HCT116 (cell line): ENCODE data around the gene GLYR1. TPM values are rescaled to one million over a fixed set of nuclear protein-coding genes. Genes with fewer than 3 reads are reported as not detected.

ENCODE experiments used
- ATAC-seq: fragments of 200-7000 bp; cut with Tn5 transposase; 2 replicates; pipeline ENCODE4 v1.9.1; 2020; ENCODE audit warnings: mild to moderate bottlenecking, moderate library complexity
- BruUV-seq: library from RNA; stranded (reverse); fragments of 400-500 nt; replicated peaks from 2 replicates; lab custom pipeline; 2021; lab: Mats Ljungman, UMichigan
- CTCF ChIA-PET: fragments of 300-600 bp; sonication (Branson Sonifier 250); formaldehyde crosslinking; loops from one replicate; lab custom pipeline; 2021; ENCODE audit warnings: antibody characterized with exemption; lab: Charles Lee
- POLR2A ChIA-PET: fragments of 300-600, 350-600 bp; sonication (Branson Sonifier 250); formaldehyde crosslinking; loops from one replicate; lab custom pipeline; 2021; ENCODE audit warnings: antibody characterized with exemption; lab: Charles Lee
- RAD21 ChIA-PET, 2 experiments: fragments of 300-600 bp; sonication (Branson Sonifier 250); formaldehyde crosslinking; loops; one replicate each; lab custom pipeline; 2023; ENCODE audit warnings: low total read pairs in 2 of 2; ENCODE audit not compliant: uncharacterized antibody in 2 of 2, unreplicated experiment in 2 of 2, low non-redundant PET in 1 of 2; lab: Charles Lee
- DNase-seq: peaks from one replicate; pipeline ENCODE4 v3.0.0-alpha.2; 2010; ENCODE audit warnings: low read depth, low spot score
- H2AFZ ChIP-seq: fragments of 200-600 bp; shearing (Covaris generic), sonication (generic); 2 replicates; pipeline ENCODE4 v1.6.1; 2017; ENCODE audit warnings: low read depth, mixed run types, mixed read lengths, antibody characterized with exemption, low read length; ENCODE audit not compliant: poor library complexity, severe bottlenecking
- H3K27ac ChIP-seq: 2 replicates; pipeline ENCODE4 v1.5.1; 2012; ENCODE audit warnings: low read depth, low read length
- H3K27me3 ChIP-seq: fragments of 200-600 bp; sonication (generic); 2 replicates; pipeline ENCODE4 v1.6.1; 2016; ENCODE audit warnings: mixed run types, low read length, mixed read lengths; ENCODE audit not compliant: insufficient read depth
- H3K36me3 ChIP-seq, 2 experiments: fragments of 200-500 bp in 1 of 2; fragments of 200-600 bp in 1 of 2; sonication (Bioruptor generic) in 1 of 2; sonication (generic) in 1 of 2; 2 replicates each; pipeline versions ENCODE4 v1.5.1 to v1.6.1; 2014 to 2016; ENCODE audit warnings: low read length in 2 of 2, inconsistent platforms in 1 of 2, mixed read lengths in 1 of 2, mixed run types in 1 of 2; ENCODE audit not compliant: insufficient read depth in 2 of 2, control insufficient read depth in 1 of 2
- H3K4me1 ChIP-seq, 2 experiments: fragments of 200-600 bp in 1 of 2; sonication (generic) in 1 of 2; 2 replicates each; pipeline versions ENCODE4 v1.5.1 to v1.6.1; 2012 to 2017; ENCODE audit warnings: low read length in 2 of 2, inconsistent platforms in 1 of 2, mild to moderate bottlenecking in 1 of 2, mixed read lengths in 1 of 2, mixed run types in 1 of 2, moderate library complexity in 1 of 2; ENCODE audit not compliant: insufficient read depth in 2 of 2, control insufficient read depth in 1 of 2
- H3K4me2 ChIP-seq: fragments of 200-600 bp; sonication (generic); 2 replicates; pipeline ENCODE4 v1.6.1; 2017; ENCODE audit warnings: mixed run types, low read length, mixed read lengths
- H3K4me3 ChIP-seq, 2 experiments: fragments of 200-600 bp in 1 of 2; sonication (generic) in 1 of 2; replicated peaks in 1 of 2; 2 replicates each; pipeline ENCODE4 v1.5.1; 2011 to 2016; ENCODE audit warnings: low read length in 2 of 2, control low read depth in 1 of 2, low read depth in 1 of 2, mild to moderate bottlenecking in 1 of 2, mixed read lengths in 1 of 2, mixed run types in 1 of 2
- H3K79me2 ChIP-seq: fragments of 200-600 bp; sonication (generic); 2 replicates; pipeline ENCODE4 v1.6.1; 2017; ENCODE audit warnings: mild to moderate bottlenecking, mixed run types, low read length, moderate library complexity, mixed read lengths; ENCODE audit not compliant: insufficient read depth
- H3K9ac ChIP-seq: fragments of 200-600 bp; sonication (generic); 2 replicates; pipeline ENCODE4 v1.6.1; 2016; ENCODE audit warnings: low read length, mixed read lengths
- H3K9me2 ChIP-seq: fragments of 200-600 bp; sonication (generic), shearing (Covaris generic); 2 replicates; pipeline ENCODE4 v1.6.1; 2017; ENCODE audit warnings: mixed run types, mild to moderate bottlenecking, moderate library complexity; ENCODE audit not compliant: insufficient read depth
- H3K9me3 ChIP-seq, 2 experiments: fragments of 200-500 bp in 1 of 2; fragments of 200-600 bp in 1 of 2; sonication (Bioruptor generic) in 1 of 2; sonication (generic) in 1 of 2; 2 replicates each; pipeline ENCODE4 v1.6.1; 2014 to 2017; ENCODE audit warnings: low read length in 2 of 2, mixed read lengths in 2 of 2, inconsistent platforms in 1 of 2, low read depth in 1 of 2, mild to moderate bottlenecking in 1 of 2, mixed run types in 1 of 2, moderate library complexity in 1 of 2; ENCODE audit not compliant: control insufficient read depth in 1 of 2, insufficient read depth in 1 of 2
- H4K20me1 ChIP-seq: fragments of 200-600 bp; sonication (generic), shearing (Covaris generic); 2 replicates; pipeline ENCODE4 v1.6.1; 2017; ENCODE audit warnings: mixed run types, mild to moderate bottlenecking, moderate library complexity; ENCODE audit not compliant: insufficient read depth
- CBX3 ChIP-seq: IDR thresholded peaks from 2 replicates; pipeline ENCODE4 v1.6.1; 2012; ENCODE audit warnings: low read depth
- CEBPB ChIP-seq: IDR thresholded peaks from 2 replicates; pipeline ENCODE4 v1.6.1; 2012; ENCODE audit warnings: low read depth
- EGR1 ChIP-seq: IDR thresholded peaks from 2 replicates; pipeline ENCODE4 v1.6.1; 2012; ENCODE audit warnings: low read depth
- EZH2 ChIP-seq: fragments of 200-600 bp; sonication (generic); IDR thresholded peaks from 2 replicates; pipeline ENCODE4 v1.6.1; 2017; ENCODE audit warnings: antibody characterized with exemption, mixed run types
- EZH2phosphoT487 ChIP-seq: fragments of 200-600 bp; IDR thresholded peaks from 2 replicates; pipeline ENCODE4 v1.6.1; 2018; ENCODE audit warnings: antibody characterized with exemption, borderline replicate concordance
- FOSL1 ChIP-seq: IDR thresholded peaks from 2 replicates; pipeline ENCODE4 v1.6.1; 2012; ENCODE audit warnings: low read depth
- JUND ChIP-seq: IDR thresholded peaks from 2 replicates; pipeline ENCODE4 v1.6.1; 2012
- RAD21 ChIP-seq: IDR thresholded peaks from 2 replicates; pipeline ENCODE4 v1.6.1; 2012; ENCODE audit warnings: low read depth, mild to moderate bottlenecking
- SIN3A ChIP-seq: IDR thresholded peaks from 2 replicates; pipeline ENCODE4 v1.6.1; 2012; ENCODE audit warnings: low read depth
- SP1 ChIP-seq: IDR thresholded peaks from 2 replicates; pipeline ENCODE4 v1.6.1; 2012; ENCODE audit warnings: low read depth
- TCF7L2 ChIP-seq: IDR thresholded peaks from 2 replicates; pipeline ENCODE4 v1.7.0; 2011; ENCODE audit warnings: borderline replicate concordance, inconsistent platforms; ENCODE audit not compliant: insufficient read depth, insufficient read length; ENCODE audit errors: extremely low read depth
- ZBTB33 ChIP-seq: IDR thresholded peaks from 2 replicates; pipeline ENCODE4 v1.6.1; 2011; ENCODE audit warnings: mild to moderate bottlenecking, low read length, moderate library complexity; ENCODE audit not compliant: insufficient replicate concordance; ENCODE audit errors: extremely low read depth
- ZFX ChIP-seq: fragments of 450-650 bp; IDR thresholded peaks from 2 replicates; pipeline ENCODE4 v1.6.1; 2017
- intact Hi-C: fragments of 100-400 bp; cut with micrococcal nuclease; formaldehyde crosslinking; loops from 2 replicates; pipeline ENCODE4 v1.10.0; 2022
- total RNA-seq: library from RNA; stranded (reverse); gene quantifications from one replicate; pipeline ENCODE4 v1.2.1, GENCODE V29; 2021; ENCODE audit not compliant: unreplicated experiment
- TF ChIP-seq, protein P1 (sequence below): IDR thresholded peaks from 2 replicates; pipeline ENCODE4 v1.6.1; 2012
- TF ChIP-seq, protein P2 (sequence below), 3 experiments: fragments of 200-600 bp in 1 of 3; sonication (generic) in 1 of 3; IDR thresholded peaks in 2 of 3; conservative IDR thresholded peaks in 1 of 3; 2 replicates each; pipeline ENCODE4 v1.5.1; 2012 to 2017; ENCODE audit warnings: low read depth in 2 of 3, low read length in 2 of 3, antibody characterized with exemption in 1 of 3, borderline replicate concordance in 1 of 3, control low read depth in 1 of 3, mild to moderate bottlenecking in 1 of 3, mixed read lengths in 1 of 3, mixed run types in 1 of 3, moderate library complexity in 1 of 3; ENCODE audit not compliant: insufficient read depth in 1 of 3

Gene GLYR1
- total RNA-seq, 1 experiment from 2014 or later, result 50.0 TPM

GRCh38 chr16:4877380-4877685 lies 30.2 kb upstream of the GLYR1 start:
- H4K20me1 ChIP-seq, result peaks cover 6% of the 10 kb centered on the region; the same call in 1 of the 2 replicates
- H3K9me2 ChIP-seq, result no peaks in the 10 kb centered on the region
- H3K4me3 ChIP-seq, result no peak overlapping the region
- H3K79me2 ChIP-seq, result no peaks in the 10 kb centered on the region
- H3K4me1 ChIP-seq, result peaks cover 16 to 18% of the 10 kb centered on the region in 2 experiments
- BruUV-seq, result no TSS peak
- no peak overlapping the region for H3K27ac ChIP-seq
- no peaks in the 10 kb centered on the region for H3K27me3 ChIP-seq
- ATAC-seq (no peak), DNase-seq (no peak)
- ChIA-PET POLR2A (no interaction called here), CTCF (no interaction called here), RAD21 (no interaction called here)
- H3K9ac ChIP-seq, result no peak overlapping the region
- intact Hi-C loops, result no loop called here
- no peak overlapping the region for H3K4me2 ChIP-seq
- peaks cover 48 to 66% of the 10 kb centered on the region in 2 experiments for H3K36me3 ChIP-seq
- TF ChIP-seq TCF7L2 (no peak), EGR1 (no peak), ZFX (no peak)
- TF ChIP-seq, protein P1, sequence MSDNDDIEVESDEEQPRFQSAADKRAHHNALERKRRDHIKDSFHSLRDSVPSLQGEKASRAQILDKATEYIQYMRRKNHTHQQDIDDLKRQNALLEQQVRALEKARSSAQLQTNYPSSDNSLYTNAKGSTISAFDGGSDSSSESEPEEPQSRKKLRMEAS, result no peak
- H3K9me3 ChIP-seq, result no peaks in the 10 kb centered on the region
- H2AFZ ChIP-seq, result no peak overlapping the region

GRCh38 chr16:4876646-4877379 lies 29.7 kb upstream of the GLYR1 start:
- H3K4me2 ChIP-seq, result no peak overlapping the region
- ATAC-seq, result no peak
- no peaks in the 10 kb centered on the region for H3K79me2 ChIP-seq
- no peak for DNase-seq
- no peak overlapping the region for H3K9ac ChIP-seq
- no peak overlapping the region for H2AFZ ChIP-seq
- CTCF ChIA-PET, result no interaction called here
- RAD21 ChIA-PET, result no interaction called here
- no peak overlapping the region for H3K4me3 ChIP-seq
- peaks cover under 1% of the 10 kb centered on the region; the same call in 1 of the 2 replicates for H4K20me1 ChIP-seq
- H3K27ac ChIP-seq, result no peak overlapping the region
- intact Hi-C loops, result no loop called here
- H3K9me3 ChIP-seq, result no peaks in the 10 kb centered on the region
- peaks cover 10 to 12% of the 10 kb centered on the region in 2 experiments for H3K4me1 ChIP-seq
- H3K36me3 ChIP-seq, result peaks cover 51 to 68% of the 10 kb centered on the region in 2 experiments
- POLR2A ChIA-PET, result no interaction called here
- no peaks in the 10 kb centered on the region for H3K9me2 ChIP-seq
- H3K27me3 ChIP-seq, result no peaks in the 10 kb centered on the region
- BruUV-seq, result no TSS peak
- TF ChIP-seq ZBTB33, result no peak
- TF ChIP-seq JUND, result no peak
- no peak for TF ChIP-seq CBX3
- TF ChIP-seq FOSL1, result no peak
- TF ChIP-seq RAD21, result no peak
- no peak for TF ChIP-seq SIN3A
- TF ChIP-seq EZH2, result no peak
- TF ChIP-seq, protein P2, sequence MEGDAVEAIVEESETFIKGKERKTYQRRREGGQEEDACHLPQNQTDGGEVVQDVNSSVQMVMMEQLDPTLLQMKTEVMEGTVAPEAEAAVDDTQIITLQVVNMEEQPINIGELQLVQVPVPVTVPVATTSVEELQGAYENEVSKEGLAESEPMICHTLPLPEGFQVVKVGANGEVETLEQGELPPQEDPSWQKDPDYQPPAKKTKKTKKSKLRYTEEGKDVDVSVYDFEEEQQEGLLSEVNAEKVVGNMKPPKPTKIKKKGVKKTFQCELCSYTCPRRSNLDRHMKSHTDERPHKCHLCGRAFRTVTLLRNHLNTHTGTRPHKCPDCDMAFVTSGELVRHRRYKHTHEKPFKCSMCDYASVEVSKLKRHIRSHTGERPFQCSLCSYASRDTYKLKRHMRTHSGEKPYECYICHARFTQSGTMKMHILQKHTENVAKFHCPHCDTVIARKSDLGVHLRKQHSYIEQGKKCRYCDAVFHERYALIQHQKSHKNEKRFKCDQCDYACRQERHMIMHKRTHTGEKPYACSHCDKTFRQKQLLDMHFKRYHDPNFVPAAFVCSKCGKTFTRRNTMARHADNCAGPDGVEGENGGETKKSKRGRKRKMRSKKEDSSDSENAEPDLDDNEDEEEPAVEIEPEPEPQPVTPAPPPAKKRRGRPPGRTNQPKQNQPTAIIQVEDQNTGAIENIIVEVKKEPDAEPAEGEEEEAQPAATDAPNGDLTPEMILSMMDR (IDR thresholded peaks at IDR 0.05 in 2 of 3, conservative IDR thresholded peaks at IDR 0.05 in 1 of 3; ENCODE audit: borderline replicate concordance in 1 of 3, insufficient read depth in 1 of 3, low read depth in 2 of 3, low read length in 2 of 3), result no peak
- no peak for TF ChIP-seq SP1
- TF ChIP-seq TCF7L2, result no peak
- TF ChIP-seq ZFX, result no peak
- TF ChIP-seq EZH2phosphoT487, result no peak
- no peak for TF ChIP-seq CEBPB
- TF ChIP-seq, protein P1, result no peak
